PFSK-1 (cell line): Measurements from ENCODE around the gene KHNYN.

Experiments
- FOXP2 ChIP-seq: optimal IDR thresholded peaks from 2 replicates; pipeline ENCODE3; 2011; ENCODE audit warnings: borderline replicate concordance, control low read depth, inconsistent platforms; ENCODE audit not compliant: insufficient read depth; ENCODE audit errors: extremely low read length, extremely low read depth
- POLR2AphosphoS5 ChIP-seq: IDR thresholded peaks from 2 replicates; pipeline ENCODE4 v1.6.1; 2012; ENCODE audit warnings: low read depth, mild to moderate bottlenecking, control low read depth, low read length, moderate library complexity
- REST ChIP-seq, 2 experiments: IDR thresholded peaks; 2 replicates each; pipeline versions ENCODE4 v1.6.1 to v1.8.0; 2011 to 2012; ENCODE audit warnings: low read depth in 2 of 2, low read length in 2 of 2, control low read depth in 1 of 2, inconsistent platforms in 1 of 2, mild to moderate bottlenecking in 1 of 2, moderate library complexity in 1 of 2; ENCODE audit not compliant: insufficient read depth in 1 of 2
- SIN3A ChIP-seq: IDR thresholded peaks from 2 replicates; pipeline ENCODE4 v1.6.1; 2012; ENCODE audit warnings: mild to moderate bottlenecking, low read length, moderate library complexity, borderline replicate concordance; ENCODE audit not compliant: insufficient read depth
- TAF1 ChIP-seq: IDR thresholded peaks from 2 replicates; pipeline ENCODE4 v1.6.1; 2012; ENCODE audit warnings: low read length, control low read depth, borderline replicate concordance; ENCODE audit not compliant: insufficient read depth

Gene KHNYN

DNA sequence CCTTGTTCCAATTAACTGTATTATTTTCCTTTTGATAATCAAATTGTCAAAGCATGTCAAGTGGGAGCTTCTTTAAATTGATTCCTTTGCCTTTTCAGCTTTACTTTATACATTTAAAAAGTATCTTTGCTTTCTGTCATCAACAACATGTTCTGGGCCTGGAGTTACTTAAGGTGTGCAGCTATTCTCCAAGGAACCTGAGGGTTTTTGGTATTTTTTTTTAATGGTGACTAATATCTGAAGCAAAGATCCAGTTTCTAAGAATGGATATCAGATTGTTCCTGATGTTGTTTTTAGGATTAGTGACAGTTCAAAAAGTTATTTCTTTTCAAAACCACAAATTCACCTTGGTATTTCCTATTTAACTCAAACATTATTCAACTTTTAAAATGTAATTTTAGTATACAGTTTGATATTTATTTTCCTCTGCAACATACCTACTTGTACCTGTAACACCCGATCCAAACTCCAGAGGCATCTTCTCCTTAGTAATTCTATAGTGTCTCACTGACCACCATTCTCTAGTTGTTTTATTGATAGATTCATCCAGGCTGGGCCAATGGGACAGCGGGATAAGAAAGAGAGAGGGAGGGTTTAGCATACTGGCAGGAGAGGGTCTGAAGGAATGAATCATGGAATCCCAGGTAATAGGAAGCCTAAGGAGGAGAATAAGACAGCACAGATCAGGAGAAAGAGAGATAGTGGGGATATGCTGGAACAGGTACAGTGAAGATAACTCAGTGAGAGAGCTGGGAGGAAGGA lies 3.4 kb upstream of the KHNYN start:
- no peak for TF ChIP-seq POLR2AphosphoS5
- no peak for TF ChIP-seq SIN3A
- TF ChIP-seq FOXP2 = no peak
- TF ChIP-seq TAF1 = no peak
- no peak for TF ChIP-seq REST (IDR thresholded peaks at IDR 0.05; ENCODE audit: insufficient read depth in 1 of 2, low read depth in 2 of 2, low read length in 2 of 2)

- TF ChIP-seq POLR2AphosphoS5 = no peak
- TF ChIP-seq SIN3A = no peak
- no peak for TF ChIP-seq REST (IDR thresholded peaks at IDR 0.05; ENCODE audit: insufficient read depth in 1 of 2, low read depth in 2 of 2, low read length in 2 of 2)
- no peak for TF ChIP-seq TAF1
- TF ChIP-seq FOXP2 = no peak
Observed at GRCh38 chr14:24426912-24427536, 2.7 kb upstream of the KHNYN start.

DNA sequence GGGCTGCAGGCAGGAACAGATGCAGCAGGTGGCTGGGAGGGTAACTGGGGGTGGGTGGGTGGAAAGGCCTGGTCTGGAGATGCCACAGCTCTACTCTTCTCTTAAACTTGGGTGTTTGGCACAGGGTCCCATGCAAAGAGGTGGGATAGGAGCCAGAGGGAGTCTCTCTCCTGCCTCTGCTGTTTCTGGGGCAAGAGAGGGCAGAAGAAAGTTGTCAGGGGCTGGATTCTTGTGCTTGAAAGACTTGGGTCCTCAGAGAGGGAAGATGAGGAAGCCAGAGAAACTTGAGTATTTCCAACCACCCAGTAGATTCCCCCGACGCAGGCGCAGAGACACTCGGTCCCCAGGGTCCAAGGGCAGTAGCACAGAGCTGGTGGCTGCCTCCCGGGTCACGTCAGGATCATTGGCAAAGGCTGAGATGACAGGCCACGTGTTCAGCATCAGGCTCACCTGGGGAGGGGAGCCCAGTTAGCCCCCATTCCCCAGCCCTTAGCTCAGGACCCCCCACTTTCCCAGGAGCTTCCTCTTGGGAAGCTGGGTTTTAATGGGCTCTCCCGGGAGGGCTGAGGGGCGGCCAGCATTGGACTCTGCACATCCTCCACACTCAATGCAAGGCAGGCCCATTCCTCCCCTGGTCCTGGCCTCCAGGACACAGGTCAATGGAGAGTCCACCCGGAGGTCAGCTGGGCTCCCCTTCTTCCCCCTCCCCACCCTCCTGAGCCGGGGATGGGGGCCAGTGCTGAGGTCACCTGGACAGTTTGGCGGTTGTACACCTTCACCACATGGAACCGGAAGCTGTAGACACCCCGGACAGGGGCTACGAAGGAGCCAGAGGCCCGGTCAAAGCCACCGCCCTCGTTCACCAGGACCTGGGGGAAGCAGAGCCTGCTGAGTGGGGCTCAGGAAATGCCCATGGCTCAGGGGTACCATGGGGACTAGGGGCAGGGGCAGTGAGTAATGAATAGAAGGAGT lies 1.9 kb upstream of the KHNYN start:
- TF ChIP-seq TAF1 = no peak
- no peak for TF ChIP-seq POLR2AphosphoS5
- no peak for TF ChIP-seq REST (IDR thresholded peaks at IDR 0.05; ENCODE audit: insufficient read depth in 1 of 2, low read depth in 2 of 2, low read length in 2 of 2)
- no peak for TF ChIP-seq FOXP2
- TF ChIP-seq SIN3A = no peak

- TF ChIP-seq TAF1 = no peak
- TF ChIP-seq POLR2AphosphoS5 = no peak
- no peak for TF ChIP-seq REST (IDR thresholded peaks at IDR 0.05; ENCODE audit: insufficient read depth in 1 of 2, low read depth in 2 of 2, low read length in 2 of 2)
- no peak for TF ChIP-seq SIN3A
- TF ChIP-seq FOXP2 = no peak
Observed at GRCh38 chr14:24428628-24429394, 943 bp upstream of the KHNYN start.
